ENCODE results near the gene HSF5. TPM values are rescaled to one million over a fixed set of nuclear protein-coding genes. Genes with fewer than 3 reads are reported as not detected.

Gene HSF5
- total RNA-seq, 1 experiment from 2014 or later = not detected

GRCh38 chr17:58373923-58374322, 114.3 kb downstream of the HSF5 start:
- no peak overlapping the region for H2BK15ac ChIP-seq (ENCODE audit: low read depth, low read length)
- no peak overlapping the region for H3K4me2 ChIP-seq (ENCODE audit: insufficient read depth, insufficient read length, low read length)
- H3K9me3 ChIP-seq (ENCODE audit: control insufficient read depth, low read depth, low read length) = no peaks in the 10 kb centered on the region
- no peaks in the 10 kb centered on the region for H3K79me2 ChIP-seq (ENCODE audit: insufficient read depth, low read length)
- no peak overlapping the region for H3T11ph ChIP-seq (ENCODE audit: low read length)
- H3K18ac ChIP-seq (ENCODE audit: insufficient read length, low read depth, low read length) = no peak overlapping the region
- no peak overlapping the region for H3K27ac ChIP-seq (ENCODE audit: insufficient read length, low read depth, low read length)
- H4K20me1 ChIP-seq (ENCODE audit: control insufficient read depth, insufficient read depth, insufficient read length) = no peaks in the 10 kb centered on the region
- WGBS (ENCODE audit: extremely low coverage, insufficient read length, low lambda C conversion rate) = no CpG with 5 or more reads among the region's 1 CpG
- H3K4me3 Mint-ChIP-seq = no peak overlapping the region
- TF ChIP-seq CTCF (conservative IDR thresholded peaks at IDR 0.05) = no peak
- no peak overlapping the region for H4K91ac ChIP-seq (ENCODE audit: insufficient read length, low read depth, low read length)
- no peak overlapping the region for H2BK120ac ChIP-seq (ENCODE audit: low read depth, low read length, poor library complexity, severe bottlenecking)
- H3K36me3 Mint-ChIP-seq (ENCODE audit: insufficient read depth in 1 of 3, low read depth in 3 of 3) = no peaks in the 10 kb centered on the region
- H2AK5ac ChIP-seq (ENCODE audit: insufficient read length, low read length) = no peak overlapping the region
- peaks cover 9% of the 10 kb centered on the region; the same call in 1 of the 2 replicates for H3K4me1 ChIP-seq (ENCODE audit: insufficient read depth, low read length)
- H3K79me1 ChIP-seq (ENCODE audit: insufficient read depth, low read depth, low read length, poor library complexity, severe bottlenecking) = no peaks in the 10 kb centered on the region
- H3K27me3 ChIP-seq (ENCODE audit: insufficient read depth, low read length) = no peaks in the 10 kb centered on the region
- H3K9me3 Mint-ChIP-seq = no peaks in the 10 kb centered on the region
- no peak overlapping the region for H2BK20ac ChIP-seq (ENCODE audit: low read depth, low read length, poor library complexity, severe bottlenecking)
- no peaks in the 10 kb centered on the region for H3K23me2 ChIP-seq (ENCODE audit: insufficient read length, low read depth, low read length, poor library complexity, severe bottlenecking)
- H2BK12ac ChIP-seq (ENCODE audit: insufficient read length, low read depth, low read length) = no peak overlapping the region
- no peak for DNase-seq
- H3K4ac ChIP-seq (ENCODE audit: low read depth, low read length) = no peak overlapping the region
- H4K5ac ChIP-seq (ENCODE audit: insufficient read length, low read depth, low read length) = no peak overlapping the region
- H2BK5ac ChIP-seq (ENCODE audit: insufficient read length, low read length) = no peak overlapping the region
- H3K56ac ChIP-seq (ENCODE audit: insufficient read length, low read depth, low read length) = no peak overlapping the region
- no peak overlapping the region for H3K9ac ChIP-seq (ENCODE audit: extremely low read depth, insufficient read length, low read length)
- H3K4me1 Mint-ChIP-seq = peaks cover 27 to 29% of the 10 kb centered on the region in 2 experiments
- H3K27ac Mint-ChIP-seq = no peak overlapping the region
- H4K8ac ChIP-seq (replicated peaks; ENCODE audit: insufficient read length, low read depth, low read length) = no peak overlapping the region
- H3K23ac ChIP-seq (ENCODE audit: insufficient read length, low read depth, low read length) = no peak overlapping the region
- H2AFZ ChIP-seq (ENCODE audit: low read length) = no peak overlapping the region
- H3K27me3 Mint-ChIP-seq (ENCODE audit: low read depth) = no peaks in the 10 kb centered on the region; the same call in 1 of the 2 replicates
- no peak overlapping the region for H3K14ac ChIP-seq (ENCODE audit: insufficient read depth, low read length)

All from H9 (cell line).